Fibroblast of lung (primary cell): Measurements from ENCODE around the gene CCDC38.

Source experiments
- CTCF ChIP-seq, 2 donors: IDR thresholded peaks in 1 of 2; conservative IDR thresholded peaks in 1 of 2; 1 replicate in 1 of 2; 2 replicates in 1 of 2; pipeline ENCODE4 v1.5.1; 2011 to 2012; ENCODE audit warnings: low read length in 2 of 2, control low read depth in 1 of 2, inconsistent platforms in 1 of 2, low read depth in 1 of 2, mild to moderate bottlenecking in 1 of 2
- EZH2 ChIP-seq: IDR thresholded peaks from 2 replicates; pipeline ENCODE4 v1.5.1; 2012; ENCODE audit warnings: low read length, control low read depth, mild to moderate bottlenecking; ENCODE audit errors: missing control alignments

DNA sequence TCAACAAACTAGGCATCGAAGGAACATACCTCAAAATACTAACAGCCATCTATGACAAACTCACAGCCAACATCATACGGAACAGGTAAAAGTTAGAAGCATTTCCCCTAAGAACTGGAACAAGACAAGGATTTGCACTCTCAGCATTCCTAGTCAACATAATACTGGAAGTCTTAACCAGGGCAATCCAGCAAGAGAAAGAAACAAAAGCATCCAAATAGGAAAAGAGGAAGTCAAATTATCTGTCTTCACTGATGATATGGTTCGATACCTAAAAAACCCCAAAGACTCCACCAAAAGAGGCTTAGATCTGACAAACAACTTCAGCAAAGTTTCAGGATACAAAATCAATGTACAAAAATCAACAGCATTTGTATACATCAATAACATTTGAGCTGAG is 32.5 kb downstream of the CCDC38 start:
- TF ChIP-seq EZH2, result no peak
- TF ChIP-seq CTCF (conservative IDR thresholded peaks at IDR 0.05 in 1 of 2, IDR thresholded peaks at IDR 0.05 in 1 of 2; ENCODE audit: low read depth in 1 of 2, low read length in 2 of 2), result no peak
